PC-9 (cell line): ENCODE data around the gene RAPGEF1.

ENCODE experiments used
- EZH2 ChIP-seq: fragments of 200-600 bp; sonication (generic); IDR thresholded peaks from 2 replicates; pipeline ENCODE4 v1.8.0; 2017; ENCODE audit warnings: antibody characterized with exemption, low read depth
- TF ChIP-seq, protein P1 (sequence below): fragments of 200-600 bp; sonication (generic); conservative IDR thresholded peaks from 2 replicates; pipeline ENCODE4 v1.6.1; 2017; ENCODE audit warnings: mixed run types, antibody characterized with exemption, mild to moderate bottlenecking, moderate library complexity

DNA sequence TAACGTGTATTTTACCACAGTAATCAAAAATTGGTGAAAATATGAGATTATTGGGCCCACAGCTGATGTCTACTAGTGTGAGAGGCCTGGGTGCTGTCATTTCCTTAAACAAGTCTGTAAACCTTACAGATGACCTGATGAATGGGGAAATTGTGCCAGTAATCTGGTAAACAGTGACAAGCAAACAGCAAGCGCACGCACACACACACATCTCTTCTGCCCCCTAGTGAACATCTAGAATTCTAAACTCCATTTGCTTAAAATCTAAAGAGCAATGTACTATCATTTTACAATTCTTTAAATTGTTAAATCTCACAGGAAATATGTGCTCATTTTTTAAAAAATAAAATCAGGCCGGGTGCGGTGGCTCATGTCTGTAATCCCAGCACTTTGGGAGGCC, 7.5 kb upstream of the RAPGEF1 start:
- TF ChIP-seq, protein P1, sequence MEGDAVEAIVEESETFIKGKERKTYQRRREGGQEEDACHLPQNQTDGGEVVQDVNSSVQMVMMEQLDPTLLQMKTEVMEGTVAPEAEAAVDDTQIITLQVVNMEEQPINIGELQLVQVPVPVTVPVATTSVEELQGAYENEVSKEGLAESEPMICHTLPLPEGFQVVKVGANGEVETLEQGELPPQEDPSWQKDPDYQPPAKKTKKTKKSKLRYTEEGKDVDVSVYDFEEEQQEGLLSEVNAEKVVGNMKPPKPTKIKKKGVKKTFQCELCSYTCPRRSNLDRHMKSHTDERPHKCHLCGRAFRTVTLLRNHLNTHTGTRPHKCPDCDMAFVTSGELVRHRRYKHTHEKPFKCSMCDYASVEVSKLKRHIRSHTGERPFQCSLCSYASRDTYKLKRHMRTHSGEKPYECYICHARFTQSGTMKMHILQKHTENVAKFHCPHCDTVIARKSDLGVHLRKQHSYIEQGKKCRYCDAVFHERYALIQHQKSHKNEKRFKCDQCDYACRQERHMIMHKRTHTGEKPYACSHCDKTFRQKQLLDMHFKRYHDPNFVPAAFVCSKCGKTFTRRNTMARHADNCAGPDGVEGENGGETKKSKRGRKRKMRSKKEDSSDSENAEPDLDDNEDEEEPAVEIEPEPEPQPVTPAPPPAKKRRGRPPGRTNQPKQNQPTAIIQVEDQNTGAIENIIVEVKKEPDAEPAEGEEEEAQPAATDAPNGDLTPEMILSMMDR, result peak; percentile 64
- no peak for TF ChIP-seq EZH2
